ENCODE measurements around the gene EPB41L4A. TPM values are rescaled to one million over a fixed set of nuclear protein-coding genes. Genes with fewer than 3 reads are reported as not detected.
A peak's percentile ranks its signal among the peaks of the same experiment; 100 is the strongest.

EPB41L4A gene

GRCh38 chr5:112113565-112113964 is 305.5 kb downstream of the EPB41L4A start:
- Histone ChIP-seq H3K18ac (ENCODE audit: low read depth in 1 of 2, low read length in 2 of 2) (no peak overlapping the region), H3K9ac (ENCODE audit: low read length) (no peak overlapping the region), H2AK5ac (ENCODE audit: low read length, severe bottlenecking) (no peak overlapping the region), H3K4me3 (ENCODE audit: insufficient read depth in 1 of 2, low read depth in 1 of 2, low read length in 2 of 2) (no peak overlapping the region), H4K8ac (ENCODE audit: low read length) (no peak overlapping the region), H2BK15ac (ENCODE audit: low read depth, poor library complexity, severe bottlenecking) (no peak overlapping the region), H3K4me2 (ENCODE audit: low read length, poor library complexity, severe bottlenecking) (no peak overlapping the region), H3K27me3 (ENCODE audit: control insufficient read depth in 1 of 2, insufficient read depth in 1 of 2, low read length in 2 of 2) (no peaks in the 10 kb centered on the region), H3K36me3 (ENCODE audit: control insufficient read depth in 1 of 2, insufficient read depth in 2 of 2, low read depth in 1 of 2, low read length in 2 of 2) (no peaks in the 10 kb centered on the region), H4K91ac (ENCODE audit: low read length) (no peak overlapping the region), H2AFZ (ENCODE audit: low read depth, low read length) (no peak overlapping the region), H2BK120ac (ENCODE audit: low read depth, low read length) (no peak overlapping the region), H2BK5ac (ENCODE audit: low read depth, low read length, poor library complexity, severe bottlenecking) (no peak overlapping the region), H2BK12ac (ENCODE audit: low read length in 2 of 2) (no peak overlapping the region), H3K9me3 (ENCODE audit: control insufficient read depth, low read length) (no peaks in the 10 kb centered on the region), H3K4ac (ENCODE audit: low read depth in 1 of 2, low read length in 2 of 2) (no peak overlapping the region), H3K23ac (ENCODE audit: low read length in 2 of 2) (no peak overlapping the region), H3K27ac (ENCODE audit: low read length, poor library complexity, severe bottlenecking) (no peak overlapping the region), H3K79me1 (replicated peaks; ENCODE audit: low read length, poor library complexity, severe bottlenecking) (no peaks in the 10 kb centered on the region), H3K4me1 (ENCODE audit: control insufficient read depth, insufficient read depth, low read depth, low read length) (no peaks in the 10 kb centered on the region), H3K14ac (ENCODE audit: low read length in 2 of 2) (no peak overlapping the region)
- no peak for DNase-seq
- 61% methylated on average over 1 of the region's 2 CpGs for WGBS

Small RNA genes lying within 50 kb of the gene (small RNA-seq; reads per million reads assigned to genes)
- gene AC010265.1 (ENCODE audit: low read depth) (not detected), gene HMGB3P16 (ENCODE audit: low read depth) (not detected), gene SNORA13 (ENCODE audit: low read depth) (4.9 reads per million, percentile 53 among the genes with 10 or more reads in this experiment)

Measured in mesenchymal stem cell (in vitro differentiated cells and primary cell).